Ovary (tissue), 9 donors: Measurements from ENCODE around the gene CDHR2. TPM values are rescaled to one million over a fixed set of nuclear protein-coding genes. Genes with fewer than 3 reads are reported as not detected.

Experiments
- DNase-seq, 5 donors: peaks; one replicate each; pipeline ENCODE4 v3.0.0-alpha.2; 2019 to 2020
- H3K27ac ChIP-seq, 2 donors: fragments of 200-600 bp; one replicate each; pipeline versions ENCODE4 v1.5.1 to v1.8.0; 2019 to 2022
- H3K27me3 ChIP-seq: fragments of 200-600 bp; one replicate; pipeline ENCODE4 v1.8.0; 2022
- H3K36me3 ChIP-seq: fragments of 200-600 bp; sonication (generic); one replicate; pipeline ENCODE4 v1.5.1; 2019
- H3K4me1 ChIP-seq: one replicate; pipeline ENCODE4 v1.8.1; 2013; ENCODE audit warnings: mild to moderate bottlenecking, moderate library complexity; ENCODE audit not compliant: insufficient read depth
- H3K4me3 ChIP-seq: fragments of 200-600 bp; sonication (generic); one replicate; pipeline ENCODE4 v1.5.1; 2017
- H3K9me3 ChIP-seq, 2 donors: fragments of 200-600 bp in 1 of 2; sonication (generic) in 1 of 2; one replicate each; pipeline versions ENCODE4 v1.5.1 to v1.8.1; 2013 to 2019; ENCODE audit warnings: mild to moderate bottlenecking in 1 of 2, moderate library complexity in 1 of 2
- CTCF ChIP-seq, 3 donors: fragments of 450-650 bp in 2 of 3; fragments of 200-600 bp in 1 of 3; IDR thresholded peaks; one replicate each; pipeline versions ENCODE4 v1.5.1 to v1.8.0; 2016 to 2022; ENCODE audit warnings: antibody characterized with exemption in 3 of 3, mild to moderate bottlenecking in 1 of 3
- EP300 ChIP-seq: sonication (generic); formaldehyde crosslinking; IDR thresholded peaks from one replicate; pipeline ENCODE4 v1.6.1; 2017; ENCODE audit warnings: antibody characterized with exemption
- POLR2A ChIP-seq: fragments of 450-650 bp; IDR thresholded peaks from one replicate; pipeline ENCODE4 v1.6.1; 2017; ENCODE audit warnings: antibody characterized with exemption, mild to moderate bottlenecking, moderate library complexity
- WGBS, 3 donors: extraction: QIAGEN DNeasy Blood & Tissue Kit in 1 of 3; methylation state at CpG; one replicate each; pipeline versions ENCODE4 v1.1.5 to v1.1.7; 2013 to 2017; 5-methylcytosine and 5-hydroxymethylcytosine counted together
- intact Hi-C, 4 donors: fragments of 100-400 bp; cut with DNase I; formaldehyde crosslinking; loops; one replicate each; pipeline versions ENCODE4 v1.11.0 to v1.15.1; 2022 to 2023
- polyA plus RNA-seq, 2 donors: library from polyadenylated mRNA; stranded (reverse); fragments of 200-250 nt in 1 of 2; fragments of 350-450 nt in 1 of 2; fragmentation: Illumina TruSeq in 1 of 2; extraction: RNeasy Lipid Tissue Mini Kit (QIAGEN cat#74804) in 1 of 2; gene quantifications; one replicate each; pipeline ENCODE4 v1.2.3, GENCODE V29; 2013 to 2014
- total RNA-seq, 7 donors: library from RNA; depleted of rRNA in 2 of 7; stranded (reverse); fragments of >200 nt in 2 of 7; fragmentation: NEBNext Ultra II Directional in 3 of 7; extraction: Animal tissue kit (Norgen Biotek cat#: 25700) in 3 of 7; gene quantifications; one replicate each; pipeline versions ENCODE4 v1.1.0 to v1.2.4, GENCODE V29; 2016 to 2023
- donor health status: DM: no; HTN: no; CAD: no; lungs with moderate emphysema.
- donor health status: DM: no; HTN: no; CAD: no.
- donor health status: Bipolar disorder and iron deficiency.
- donor health status: DM: yes; HTN: yes; CAD: no.
- donor health status: DM: no; HTN: no; CAD: no.
- donor health status: DM: yes; HTN: yes; CAD: no.

CDHR2 gene
- total and polyA plus RNA-seq, 9 donors: 0.10 to 2.0 (median 0.20) TPM; not detected in 6

- DNase-seq: no peak
- intact Hi-C loops: no loop called here
Observed at GRCh38 chr5:176552332-176552869, 3.3 kb downstream of the CDHR2 start.

GRCh38 chr5:176553260-176554085, 4.3 kb downstream of the CDHR2 start:
- DNase-seq: no peak
- H3K27ac ChIP-seq: no peak overlapping the region
- 55 to 64% (median 61%) methylated on average over 18 of the region's 18 CpGs for WGBS, 3 donors
- TF ChIP-seq CTCF (IDR thresholded peaks at IDR 0.05): no peak
- TF ChIP-seq POLR2A: no peak
- no peak for TF ChIP-seq EP300
- no peaks in the 10 kb centered on the region for H3K4me1 ChIP-seq
- H3K4me3 ChIP-seq: no peak overlapping the region
- H3K27me3 ChIP-seq: no peaks in the 10 kb centered on the region
- H3K9me3 ChIP-seq: no peaks in the 10 kb centered on the region
- intact Hi-C loops: no loop called here
- no peaks in the 10 kb centered on the region for H3K36me3 ChIP-seq

More at GRCh38 chr5:176552332-176552869, 3.3 kb downstream of the CDHR2 start:
- Histone ChIP-seq H3K9me3 (no peaks in the 10 kb centered on the region), H3K4me3 (no peak overlapping the region), H3K4me1 (no peaks in the 10 kb centered on the region), H3K36me3 (no peaks in the 10 kb centered on the region), H3K27me3 (no peaks in the 10 kb centered on the region), H3K27ac (no peak overlapping the region)
- TF ChIP-seq CTCF (IDR thresholded peaks at IDR 0.05) (no peak), POLR2A (no peak), EP300 (no peak)
- WGBS, 3 donors: 71 to 72% (median 72%) methylated on average over 11 of the region's 11 CpGs

- intact Hi-C loops: no loop called here
- no peaks in the 10 kb centered on the region for H3K27me3 ChIP-seq
- H3K9me3 ChIP-seq: no peaks in the 10 kb centered on the region
- no peak for TF ChIP-seq POLR2A
- TF ChIP-seq CTCF (IDR thresholded peaks at IDR 0.05): no peak
- TF ChIP-seq EP300: no peak
- no peak overlapping the region for H3K4me3 ChIP-seq
- WGBS, 3 donors: 93 to 95% (median 94%) methylated on average over 13 of the region's 13 CpGs
- no peaks in the 10 kb centered on the region for H3K36me3 ChIP-seq
- no peaks in the 10 kb centered on the region for H3K4me1 ChIP-seq
- DNase-seq: no peak
- H3K27ac ChIP-seq: no peak overlapping the region
Observed at GRCh38 chr5:176557846-176558245, 8.7 kb downstream of the CDHR2 start.

GRCh38 chr5:176559683-176560082, 10.5 kb downstream of the CDHR2 start:
- no peaks in the 10 kb centered on the region for H3K9me3 ChIP-seq
- TF ChIP-seq POLR2A: no peak
- no peaks in the 10 kb centered on the region for H3K4me1 ChIP-seq
- H3K27me3 ChIP-seq: no peaks in the 10 kb centered on the region
- H3K27ac ChIP-seq: no peak overlapping the region
- 31 to 34% (median 34%) methylated on average over 5 of the region's 5 CpGs for WGBS, 3 donors
- intact Hi-C loops: no loop called here
- no peak for DNase-seq
- no peak overlapping the region for H3K4me3 ChIP-seq
- no peaks in the 10 kb centered on the region for H3K36me3 ChIP-seq

GRCh38 chr5:176560364-176560763, 11.2 kb downstream of the CDHR2 start:
- H3K4me1 ChIP-seq: no peaks in the 10 kb centered on the region
- H3K4me3 ChIP-seq: no peak overlapping the region
- H3K36me3 ChIP-seq: no peaks in the 10 kb centered on the region
- intact Hi-C loops: no loop called here
- no peaks in the 10 kb centered on the region for H3K9me3 ChIP-seq
- TF ChIP-seq POLR2A (no peak), CTCF (IDR thresholded peaks at IDR 0.05) (no peak), EP300 (no peak)
- H3K27me3 ChIP-seq: no peaks in the 10 kb centered on the region
- 62 to 78% (median 71%) methylated on average over 8 of the region's 8 CpGs for WGBS, 3 donors
- no peak overlapping the region for H3K27ac ChIP-seq
- no peak for DNase-seq
